ENCODE results near the gene EDEM1.
A peak's percentile ranks its signal among the peaks of the same experiment; 100 is the strongest.

EDEM1 gene

GRCh38 chr3:5194341-5194740 is 6.8 kb downstream of the EDEM1 start:
- H3K4me3 ChIP-seq (IDR thresholded peaks at IDR 0.05; ENCODE audit: insufficient read depth, low read depth, low read length): no peak overlapping the region
- no peaks in the 10 kb centered on the region for H3K27me3 ChIP-seq (ENCODE audit: insufficient read depth, low read depth)
- H3K36me3 ChIP-seq (ENCODE audit: insufficient read depth): no peaks in the 10 kb centered on the region
- peak overlapping the region; percentile 1; the same call in 1 of the 2 replicates for H3K27ac ChIP-seq
- no peak overlapping the region for H2AFZ ChIP-seq (ENCODE audit: low read depth)
- H3K4me1 ChIP-seq (ENCODE audit: low read depth, poor library complexity, severe bottlenecking): peaks cover 63% of the 10 kb centered on the region
- no peaks in the 10 kb centered on the region for H4K20me1 ChIP-seq (ENCODE audit: insufficient read depth)
- H3K9ac ChIP-seq: no peak overlapping the region
- peaks cover 30% of the 10 kb centered on the region for H3K79me2 ChIP-seq (ENCODE audit: insufficient read depth, low read depth)
- H3K4me2 ChIP-seq: no peak overlapping the region
- no peak for TF ChIP-seq CTCF (conservative IDR thresholded peaks at IDR 0.05; ENCODE audit: low read depth, low read length)

- Histone ChIP-seq H3K4me2 (no peak overlapping the region), H3K9ac (no peak overlapping the region), H4K20me1 (ENCODE audit: insufficient read depth) (no peaks in the 10 kb centered on the region), H3K4me1 (ENCODE audit: low read depth, poor library complexity, severe bottlenecking) (peaks cover 67% of the 10 kb centered on the region), H2AFZ (ENCODE audit: low read depth) (no peak overlapping the region), H3K4me3 (IDR thresholded peaks at IDR 0.05; ENCODE audit: insufficient read depth, low read depth, low read length) (no peak overlapping the region), H3K27me3 (ENCODE audit: insufficient read depth, low read depth) (no peaks in the 10 kb centered on the region), H3K36me3 (ENCODE audit: insufficient read depth) (no peaks in the 10 kb centered on the region), H3K79me2 (ENCODE audit: insufficient read depth, low read depth) (peaks cover 24% of the 10 kb centered on the region), H3K27ac (peak overlapping the region; percentile 1; the same call in 1 of the 2 replicates)
- TF ChIP-seq CTCF (conservative IDR thresholded peaks at IDR 0.05; ENCODE audit: low read depth, low read length): no peak
These were observed 7.4 kb downstream of the EDEM1 start for GRCh38 chr3:5194801-5195509.

GRCh38 chr3:5195605-5196004 is 8.1 kb downstream of the EDEM1 start:
- Histone ChIP-seq H2AFZ (ENCODE audit: low read depth) (no peak overlapping the region), H4K20me1 (ENCODE audit: insufficient read depth) (no peaks in the 10 kb centered on the region), H3K27ac (no peak overlapping the region), H3K4me2 (no peak overlapping the region), H3K4me1 (ENCODE audit: low read depth, poor library complexity, severe bottlenecking) (peaks cover 61% of the 10 kb centered on the region), H3K79me2 (ENCODE audit: insufficient read depth, low read depth) (peaks cover 18% of the 10 kb centered on the region), H3K27me3 (ENCODE audit: insufficient read depth, low read depth) (no peaks in the 10 kb centered on the region), H3K4me3 (IDR thresholded peaks at IDR 0.05; ENCODE audit: insufficient read depth, low read depth, low read length) (no peak overlapping the region), H3K36me3 (ENCODE audit: insufficient read depth) (no peaks in the 10 kb centered on the region), H3K9ac (no peak overlapping the region)
- no peak for TF ChIP-seq CTCF (conservative IDR thresholded peaks at IDR 0.05; ENCODE audit: low read depth, low read length)

GRCh38 chr3:5197022-5197421 is 9.5 kb downstream of the EDEM1 start:
- H3K79me2 ChIP-seq (ENCODE audit: insufficient read depth, low read depth): peaks cover 8% of the 10 kb centered on the region
- no peak overlapping the region for H3K4me3 ChIP-seq (IDR thresholded peaks at IDR 0.05; ENCODE audit: insufficient read depth, low read depth, low read length)
- no peaks in the 10 kb centered on the region for H3K27me3 ChIP-seq (ENCODE audit: insufficient read depth, low read depth)
- peak overlapping the region; percentile 83 for H3K27ac ChIP-seq
- no peak for TF ChIP-seq CTCF (conservative IDR thresholded peaks at IDR 0.05; ENCODE audit: low read depth, low read length)
- H3K4me1 ChIP-seq (ENCODE audit: low read depth, poor library complexity, severe bottlenecking): peaks cover 66% of the 10 kb centered on the region
- peak overlapping the region; percentile 34; the same call in 1 of the 2 replicates for H3K9ac ChIP-seq
- no peaks in the 10 kb centered on the region for H4K20me1 ChIP-seq (ENCODE audit: insufficient read depth)
- peak overlapping the region; percentile 27 for H3K4me2 ChIP-seq
- no peak overlapping the region for H2AFZ ChIP-seq (ENCODE audit: low read depth)
- H3K36me3 ChIP-seq (ENCODE audit: insufficient read depth): no peaks in the 10 kb centered on the region

Data from KMS-11 (cell line).